OCI-LY1 (cell line): Measurements from ENCODE around the gene PARD3.

Experiments
- H2AFZ ChIP-seq: fragments of 200-600 bp; sonication (generic), shearing (Covaris generic); 2 replicates; pipeline ENCODE4 v1.6.0; 2014; ENCODE audit warnings: antibody characterized with exemption, mild to moderate bottlenecking, low read length
- H3F3A ChIP-seq: fragments of 200-600 bp; sonication (generic), shearing (Covaris generic); 2 replicates; pipeline ENCODE4 v1.6.0; 2014; ENCODE audit warnings: mild to moderate bottlenecking, antibody characterized with exemption, low read length, moderate library complexity; ENCODE audit not compliant: insufficient read depth
- H3K27ac ChIP-seq: fragments of 200-600 bp; sonication (generic); 2 replicates; pipeline ENCODE4 v1.5.1; 2014; ENCODE audit warnings: low read length, mixed run types, mild to moderate bottlenecking, low read depth; ENCODE audit not compliant: poor library complexity, severe bottlenecking
- H3K27me3 ChIP-seq: fragments of 200-600 bp; sonication (generic); 2 replicates; pipeline ENCODE4 v1.6.0; 2014; ENCODE audit warnings: antibody characterized with exemption, mild to moderate bottlenecking, low read length, moderate library complexity; ENCODE audit not compliant: insufficient read depth
- H3K36me3 ChIP-seq: fragments of 200-600 bp; sonication (generic); 2 replicates; pipeline ENCODE4 v1.6.1; 2014; ENCODE audit warnings: mild to moderate bottlenecking, antibody characterized with exemption, low read length, moderate library complexity, mixed read lengths; ENCODE audit not compliant: insufficient read depth
- H3K4me1 ChIP-seq: fragments of 200-600 bp; sonication (generic); 2 replicates; pipeline ENCODE4 v1.5.1; 2014; ENCODE audit warnings: mild to moderate bottlenecking, low read length, moderate library complexity; ENCODE audit not compliant: insufficient read depth, severe bottlenecking
- H3K4me2 ChIP-seq: fragments of 200-600 bp; sonication (generic), shearing (Covaris generic); 2 replicates; pipeline ENCODE4 v1.6.1; 2014; ENCODE audit warnings: low read length
- H3K4me3 ChIP-seq: fragments of 200-600 bp; sonication (generic); 2 replicates; pipeline ENCODE4 v1.5.1; 2014; ENCODE audit warnings: low read length, low read depth, mild to moderate bottlenecking, mixed read lengths; ENCODE audit not compliant: poor library complexity, severe bottlenecking
- H3K79me2 ChIP-seq: fragments of 200-600 bp; shearing (Covaris generic); 2 replicates; pipeline ENCODE4 v1.6.1; 2016; ENCODE audit warnings: mixed run types, low read length, mixed read lengths; ENCODE audit not compliant: insufficient read depth
- H3K9ac ChIP-seq: fragments of 200-600 bp; sonication (generic), shearing (Covaris generic); 2 replicates; pipeline ENCODE4 v1.6.1; 2014; ENCODE audit warnings: mild to moderate bottlenecking, low read length, mixed read lengths
- H3K9me2 ChIP-seq: fragments of 200-600 bp; sonication (generic), shearing (Covaris generic); 2 replicates; pipeline ENCODE4 v1.6.1; 2014; ENCODE audit warnings: low read depth, mild to moderate bottlenecking, low read length, mixed read lengths
- H3K9me3 ChIP-seq: fragments of 200-600 bp; shearing (Covaris generic); 2 replicates; pipeline ENCODE4 v1.6.1; 2014; ENCODE audit warnings: low read length, mixed read lengths
- H4K20me1 ChIP-seq: fragments of 200-600 bp; sonication (generic), shearing (Covaris generic); 2 replicates; pipeline ENCODE4 v1.6.0; 2016; ENCODE audit warnings: mild to moderate bottlenecking, low read length; ENCODE audit not compliant: insufficient read depth
- EZH2 ChIP-seq: fragments of 200-600 bp; sonication (generic), shearing (Covaris generic); IDR thresholded peaks from 2 replicates; pipeline ENCODE4 v1.8.0; 2017; ENCODE audit warnings: borderline replicate concordance, mixed run types, mild to moderate bottlenecking, antibody characterized with exemption, low read length, moderate library complexity, mixed read lengths
- TF ChIP-seq, protein P1 (sequence below): fragments of 200-600 bp; sonication (generic), shearing (Covaris generic); IDR thresholded peaks from 2 replicates; pipeline ENCODE4 v1.5.1; 2017; ENCODE audit warnings: mild to moderate bottlenecking, antibody characterized with exemption, low read length, moderate library complexity, mixed read lengths

PARD3 gene

DNA sequence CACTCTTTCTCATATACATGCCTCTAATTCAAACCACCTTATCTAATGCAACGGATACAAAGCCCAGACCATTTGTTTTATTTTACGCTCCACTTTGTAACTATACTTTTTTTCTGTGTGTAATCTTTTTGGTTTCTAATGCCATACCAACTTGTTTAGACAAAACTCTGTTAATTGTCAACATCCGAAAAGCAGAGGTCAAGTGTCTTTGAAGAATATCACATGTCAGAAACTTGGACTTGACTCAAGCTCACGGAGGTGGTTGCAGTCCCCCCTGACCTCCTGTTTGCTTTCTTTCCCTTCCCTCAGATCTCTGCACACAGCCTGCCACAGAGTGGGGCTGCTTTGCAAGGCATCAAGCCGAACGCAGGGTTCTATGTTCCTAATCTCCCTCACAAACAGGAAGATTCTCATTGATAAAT, 698.9 kb downstream of the PARD3 start:
- no peak overlapping the region for H3K4me2 ChIP-seq
- H2AFZ ChIP-seq = no peak overlapping the region
- no peaks in the 10 kb centered on the region for H3K36me3 ChIP-seq
- H3K79me2 ChIP-seq = no peaks in the 10 kb centered on the region
- H3K4me1 ChIP-seq = no peaks in the 10 kb centered on the region
- H3K27ac ChIP-seq = no peak overlapping the region
- no peaks in the 10 kb centered on the region for H3F3A ChIP-seq
- H4K20me1 ChIP-seq = no peaks in the 10 kb centered on the region
- no peaks in the 10 kb centered on the region for H3K27me3 ChIP-seq
- no peak overlapping the region for H3K4me3 ChIP-seq
- TF ChIP-seq, protein P1, sequence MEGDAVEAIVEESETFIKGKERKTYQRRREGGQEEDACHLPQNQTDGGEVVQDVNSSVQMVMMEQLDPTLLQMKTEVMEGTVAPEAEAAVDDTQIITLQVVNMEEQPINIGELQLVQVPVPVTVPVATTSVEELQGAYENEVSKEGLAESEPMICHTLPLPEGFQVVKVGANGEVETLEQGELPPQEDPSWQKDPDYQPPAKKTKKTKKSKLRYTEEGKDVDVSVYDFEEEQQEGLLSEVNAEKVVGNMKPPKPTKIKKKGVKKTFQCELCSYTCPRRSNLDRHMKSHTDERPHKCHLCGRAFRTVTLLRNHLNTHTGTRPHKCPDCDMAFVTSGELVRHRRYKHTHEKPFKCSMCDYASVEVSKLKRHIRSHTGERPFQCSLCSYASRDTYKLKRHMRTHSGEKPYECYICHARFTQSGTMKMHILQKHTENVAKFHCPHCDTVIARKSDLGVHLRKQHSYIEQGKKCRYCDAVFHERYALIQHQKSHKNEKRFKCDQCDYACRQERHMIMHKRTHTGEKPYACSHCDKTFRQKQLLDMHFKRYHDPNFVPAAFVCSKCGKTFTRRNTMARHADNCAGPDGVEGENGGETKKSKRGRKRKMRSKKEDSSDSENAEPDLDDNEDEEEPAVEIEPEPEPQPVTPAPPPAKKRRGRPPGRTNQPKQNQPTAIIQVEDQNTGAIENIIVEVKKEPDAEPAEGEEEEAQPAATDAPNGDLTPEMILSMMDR = no peak
- H3K9ac ChIP-seq = no peak overlapping the region
- no peaks in the 10 kb centered on the region for H3K9me3 ChIP-seq
- H3K9me2 ChIP-seq = no peaks in the 10 kb centered on the region; the same call in 1 of the 2 replicates

DNA sequence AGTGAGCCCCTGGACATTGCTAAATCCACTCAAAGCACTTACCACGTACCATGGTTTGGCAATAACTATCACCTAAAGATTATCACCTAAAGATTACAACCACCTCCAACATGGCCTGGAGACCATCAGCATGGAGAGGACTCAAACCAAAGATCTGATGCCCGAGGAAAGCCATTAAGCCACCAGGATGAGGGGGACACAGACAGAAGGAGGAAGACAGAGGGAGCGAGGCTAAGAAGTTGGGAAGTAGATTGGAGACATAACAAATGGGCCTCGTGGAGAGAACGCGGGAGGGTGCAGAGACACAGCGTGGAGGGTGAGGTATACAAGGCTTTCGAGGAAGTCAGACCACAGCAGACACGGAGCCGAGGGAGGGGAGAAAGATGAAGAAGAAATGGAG, 700.2 kb downstream of the PARD3 start:
- no peak for TF ChIP-seq EZH2
- TF ChIP-seq, protein P1 = no peak
- Histone ChIP-seq H3K27ac (no peak overlapping the region), H3K4me1 (no peaks in the 10 kb centered on the region), H4K20me1 (no peaks in the 10 kb centered on the region), H3K4me3 (no peak overlapping the region), H2AFZ (no peak overlapping the region), H3K27me3 (no peaks in the 10 kb centered on the region), H3K36me3 (no peaks in the 10 kb centered on the region), H3K79me2 (no peaks in the 10 kb centered on the region), H3K9me2 (no peaks in the 10 kb centered on the region; the same call in 1 of the 2 replicates), H3K9ac (no peak overlapping the region), H3F3A (no peaks in the 10 kb centered on the region), H3K9me3 (no peaks in the 10 kb centered on the region), H3K4me2 (no peak overlapping the region)

DNA sequence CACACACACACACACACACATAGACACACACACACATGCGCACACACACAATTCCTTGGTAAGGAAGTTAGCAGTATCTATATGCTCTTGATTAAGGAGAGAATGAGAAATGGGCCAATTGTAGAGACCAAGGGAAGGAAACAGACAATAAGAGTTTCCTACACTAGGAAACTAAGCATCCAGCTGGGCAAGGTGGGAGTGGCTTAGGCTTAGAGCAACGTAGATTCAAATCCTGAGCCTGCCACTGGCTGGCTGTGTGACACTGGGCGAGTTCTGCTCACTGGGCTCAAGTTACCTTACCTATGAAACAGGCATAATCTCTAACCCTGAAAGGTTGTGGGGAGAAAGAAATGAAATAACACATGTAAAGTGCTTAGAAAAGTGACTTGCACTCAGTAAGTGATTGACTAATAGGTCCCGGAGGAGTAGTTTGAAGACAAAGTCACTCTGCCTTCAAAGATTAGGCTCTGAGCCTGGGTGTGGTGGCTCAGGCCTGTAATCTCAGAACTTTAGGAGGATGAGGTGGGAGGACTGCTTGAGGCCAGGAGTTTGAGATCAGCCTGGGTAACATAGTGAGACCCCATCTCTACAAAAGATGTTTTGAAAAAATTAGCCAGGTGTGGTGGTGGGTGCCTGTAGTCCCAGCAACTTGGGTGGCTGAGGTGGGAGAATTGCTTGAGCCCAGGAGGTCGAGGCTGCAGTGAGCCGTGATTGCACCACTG, 701.4 kb downstream of the PARD3 start:
- H3F3A ChIP-seq = no peaks in the 10 kb centered on the region
- no peak overlapping the region for H3K4me3 ChIP-seq
- H3K9ac ChIP-seq = no peak overlapping the region
- no peaks in the 10 kb centered on the region for H3K36me3 ChIP-seq
- H3K4me2 ChIP-seq = no peak overlapping the region
- H3K27ac ChIP-seq = no peak overlapping the region
- H2AFZ ChIP-seq = no peak overlapping the region
- no peaks in the 10 kb centered on the region for H3K4me1 ChIP-seq
- no peaks in the 10 kb centered on the region for H3K9me3 ChIP-seq
- H3K79me2 ChIP-seq = no peaks in the 10 kb centered on the region
- H4K20me1 ChIP-seq = no peaks in the 10 kb centered on the region
- TF ChIP-seq EZH2 = no peak
- TF ChIP-seq, protein P1 = no peak
- H3K27me3 ChIP-seq = no peaks in the 10 kb centered on the region
- no peaks in the 10 kb centered on the region; the same call in 1 of the 2 replicates for H3K9me2 ChIP-seq
